ENCODE measurements around the gene REPIN1.
A peak's percentile ranks its signal among the peaks of the same experiment; 100 is the strongest.

The REPIN1 gene

GRCh38 chr7:150336746-150337145 lies 31.9 kb upstream of the REPIN1 start:
- Histone ChIP-seq H3K27me3 (ENCODE audit: control insufficient read depth in 5 of 5, insufficient read depth in 4 of 5, low read length in 5 of 5) (peaks cover 0 to 14% (median 5%) of the 10 kb centered on the region in 5 donors), H3K4me1 (ENCODE audit: control insufficient read depth in 5 of 5, insufficient read depth in 5 of 5, low read length in 5 of 5) (peaks cover 5 to 67% (median 55%) of the 10 kb centered on the region in 5 donors), H3K4me3 (ENCODE audit: low read depth in 1 of 5, low read length in 5 of 5) (no peak overlapping the region), H3K9ac (ENCODE audit: low read length in 5 of 5) (no peak overlapping the region), H3K36me3 (ENCODE audit: control insufficient read depth in 5 of 5, insufficient read depth in 5 of 5, low read length in 5 of 5) (peaks cover 0 to 28% (median 18%) of the 10 kb centered on the region in 5 donors), H3K9me3 (ENCODE audit: control insufficient read depth in 5 of 5, low read length in 5 of 5) (no peaks in the 10 kb centered on the region), H3K27ac (ENCODE audit: low read depth, low read length) (no peak overlapping the region)

GRCh38 chr7:150337179-150337578 lies 31.4 kb upstream of the REPIN1 start:
- Histone ChIP-seq H3K9me3 (ENCODE audit: control insufficient read depth in 5 of 5, low read length in 5 of 5) (no peaks in the 10 kb centered on the region), H3K27me3 (ENCODE audit: control insufficient read depth in 5 of 5, insufficient read depth in 4 of 5, low read length in 5 of 5) (peaks cover 0 to 19% (median 8%) of the 10 kb centered on the region in 5 donors), H3K27ac (ENCODE audit: low read depth, low read length) (no peak overlapping the region), H3K4me3 (ENCODE audit: low read depth in 1 of 5, low read length in 5 of 5) (no peak overlapping the region), H3K4me1 (ENCODE audit: control insufficient read depth in 5 of 5, insufficient read depth in 5 of 5, low read length in 5 of 5) (peaks cover 5 to 71% (median 58%) of the 10 kb centered on the region in 5 donors), H3K36me3 (ENCODE audit: control insufficient read depth in 5 of 5, insufficient read depth in 5 of 5, low read length in 5 of 5) (peaks cover 0 to 28% (median 18%) of the 10 kb centered on the region in 5 donors), H3K9ac (ENCODE audit: low read length in 5 of 5) (no peak overlapping the region)

GRCh38 chr7:150337659-150338081 lies 31.0 kb upstream of the REPIN1 start:
- Histone ChIP-seq H3K4me3 (ENCODE audit: low read depth in 1 of 5, low read length in 5 of 5) (no peak overlapping the region), H3K27ac (ENCODE audit: low read depth, low read length) (no peak overlapping the region), H3K9me3 (ENCODE audit: control insufficient read depth in 5 of 5, low read length in 5 of 5) (no peaks in the 10 kb centered on the region), H3K36me3 (ENCODE audit: control insufficient read depth in 5 of 5, insufficient read depth in 5 of 5, low read length in 5 of 5) (peaks cover 0 to 28% (median 18%) of the 10 kb centered on the region in 5 donors), H3K27me3 (ENCODE audit: control insufficient read depth in 5 of 5, insufficient read depth in 4 of 5, low read length in 5 of 5) (peaks cover 0 to 19% (median 9%) of the 10 kb centered on the region in 5 donors), H3K9ac (ENCODE audit: low read length in 5 of 5) (peak overlapping the region in 1 of 5 donors; percentile 26), H3K4me1 (ENCODE audit: control insufficient read depth in 5 of 5, insufficient read depth in 5 of 5, low read length in 5 of 5) (peaks cover 5 to 71% (median 58%) of the 10 kb centered on the region in 5 donors)

GRCh38 chr7:150338166-150338829 lies 30.3 kb upstream of the REPIN1 start:
- Histone ChIP-seq H3K9ac (ENCODE audit: low read length in 5 of 5) (peak overlapping the region in 1 of 5 donors; percentile 26), H3K27me3 (ENCODE audit: control insufficient read depth in 5 of 5, insufficient read depth in 4 of 5, low read length in 5 of 5) (peaks cover 0 to 19% (median 9%) of the 10 kb centered on the region in 5 donors), H3K36me3 (ENCODE audit: control insufficient read depth in 5 of 5, insufficient read depth in 5 of 5, low read length in 5 of 5) (peaks cover 0 to 26% (median 12%) of the 10 kb centered on the region in 5 donors), H3K4me1 (ENCODE audit: control insufficient read depth in 5 of 5, insufficient read depth in 5 of 5, low read length in 5 of 5) (peaks cover 5 to 71% (median 58%) of the 10 kb centered on the region in 5 donors), H3K9me3 (ENCODE audit: control insufficient read depth in 5 of 5, low read length in 5 of 5) (peaks cover 0 to under 1% (median 0%) of the 10 kb centered on the region in 5 donors), H3K27ac (ENCODE audit: low read depth, low read length) (peak overlapping the region; percentile 10), H3K4me3 (ENCODE audit: low read depth in 1 of 5, low read length in 5 of 5) (peak overlapping the region in 2 of 5 donors; percentile 80 to 83)

GRCh38 chr7:150339409-150339809 lies 29.2 kb upstream of the REPIN1 start:
- Histone ChIP-seq H3K27ac (ENCODE audit: low read depth, low read length) (peak overlapping the region; percentile 91), H3K9me3 (ENCODE audit: control insufficient read depth in 5 of 5, low read length in 5 of 5) (peaks cover 0 to 8% (median 0%) of the 10 kb centered on the region in 5 donors), H3K4me3 (ENCODE audit: low read depth in 1 of 5, low read length in 5 of 5) (peak overlapping the region; percentile 62 to 83 (median 72)), H3K9ac (ENCODE audit: low read length in 5 of 5) (peak overlapping the region in 3 of 5 donors; percentile 5 to 93 (median 23)), H3K36me3 (ENCODE audit: control insufficient read depth in 5 of 5, insufficient read depth in 5 of 5, low read length in 5 of 5) (peaks cover 0 to 18% (median 7%) of the 10 kb centered on the region in 5 donors), H3K27me3 (ENCODE audit: control insufficient read depth in 5 of 5, insufficient read depth in 4 of 5, low read length in 5 of 5) (peaks cover 0 to 19% (median 9%) of the 10 kb centered on the region in 5 donors), H3K4me1 (ENCODE audit: control insufficient read depth in 5 of 5, insufficient read depth in 5 of 5, low read length in 5 of 5) (peaks cover 5 to 71% (median 58%) of the 10 kb centered on the region in 5 donors)

GRCh38 chr7:150340024-150340749 lies 28.4 kb upstream of the REPIN1 start:
- peaks cover 5 to 68% (median 55%) of the 10 kb centered on the region in 5 donors for H3K4me1 ChIP-seq (ENCODE audit: control insufficient read depth in 5 of 5, insufficient read depth in 5 of 5, low read length in 5 of 5)
- H3K9me3 ChIP-seq (ENCODE audit: control insufficient read depth in 5 of 5, low read length in 5 of 5) = peaks cover 0 to 8% (median 0%) of the 10 kb centered on the region in 5 donors
- peaks cover 0 to 19% (median 9%) of the 10 kb centered on the region in 5 donors for H3K27me3 ChIP-seq (ENCODE audit: control insufficient read depth in 5 of 5, insufficient read depth in 4 of 5, low read length in 5 of 5)
- H3K4me3 ChIP-seq (ENCODE audit: low read depth in 1 of 5, low read length in 5 of 5) = peak overlapping the region; percentile 62 to 83 (median 72)
- H3K36me3 ChIP-seq (ENCODE audit: control insufficient read depth in 5 of 5, insufficient read depth in 5 of 5, low read length in 5 of 5) = peaks cover 0 to 18% (median 7%) of the 10 kb centered on the region in 5 donors
- peak overlapping the region in 2 of 5 donors; percentile 26 to 93 for H3K9ac ChIP-seq (ENCODE audit: low read length in 5 of 5)
- H3K27ac ChIP-seq (ENCODE audit: low read depth, low read length) = peak overlapping the region; percentile 91

GRCh38 chr7:150340875-150341262 lies 27.8 kb upstream of the REPIN1 start:
- Histone ChIP-seq H3K36me3 (ENCODE audit: control insufficient read depth in 5 of 5, insufficient read depth in 5 of 5, low read length in 5 of 5) (peaks cover 0 to 18% (median 7%) of the 10 kb centered on the region in 5 donors), H3K9me3 (ENCODE audit: control insufficient read depth in 5 of 5, low read length in 5 of 5) (peaks cover 0 to 8% (median 0%) of the 10 kb centered on the region in 5 donors), H3K27ac (ENCODE audit: low read depth, low read length) (peak overlapping the region; percentile 91), H3K4me3 (ENCODE audit: low read depth in 1 of 5, low read length in 5 of 5) (peak overlapping the region; percentile 62 to 83 (median 72)), H3K4me1 (ENCODE audit: control insufficient read depth in 5 of 5, insufficient read depth in 5 of 5, low read length in 5 of 5) (peaks cover 2 to 61% (median 48%) of the 10 kb centered on the region in 5 donors), H3K9ac (ENCODE audit: low read length in 5 of 5) (peak overlapping the region; percentile 68 to 93 (median 84)), H3K27me3 (ENCODE audit: control insufficient read depth in 5 of 5, insufficient read depth in 4 of 5, low read length in 5 of 5) (peaks cover 0 to 19% (median 9%) of the 10 kb centered on the region in 5 donors)

- peaks cover 2 to 55% (median 42%) of the 10 kb centered on the region in 5 donors for H3K4me1 ChIP-seq (ENCODE audit: control insufficient read depth in 5 of 5, insufficient read depth in 5 of 5, low read length in 5 of 5)
- peak within 1 kb of the TSS; percentile 68 to 93 (median 84) for H3K9ac ChIP-seq (ENCODE audit: low read length in 5 of 5)
- peak within 1 kb of the TSS; percentile 62 to 83 (median 72) for H3K4me3 ChIP-seq (ENCODE audit: low read depth in 1 of 5, low read length in 5 of 5)
Measured at GRCh38 chr7:150341263-150342120, 27.1 kb upstream of the REPIN1 start, which contains the start of gene RARRES2. TSS of gene RARRES2 (minus strand) at chr7:150341629. CDS start at chr7:150340609, 1,020 bp downstream.

GRCh38 chr7:150342121-150342408 lies 26.6 kb upstream of the REPIN1 start:
- Histone ChIP-seq H3K4me1 (ENCODE audit: control insufficient read depth in 5 of 5, insufficient read depth in 5 of 5, low read length in 5 of 5) (peaks cover 2 to 49% (median 37%) of the 10 kb centered on the region in 5 donors), H3K4me3 (ENCODE audit: low read depth in 1 of 5, low read length in 5 of 5) (peak overlapping the region in 2 of 5 donors; percentile 11 to 17), H3K27ac (ENCODE audit: low read depth, low read length) (peak overlapping the region; percentile 46), H3K9me3 (ENCODE audit: control insufficient read depth in 5 of 5, low read length in 5 of 5) (peaks cover 0 to 8% (median 0%) of the 10 kb centered on the region in 5 donors), H3K27me3 (ENCODE audit: control insufficient read depth in 5 of 5, insufficient read depth in 4 of 5, low read length in 5 of 5) (peaks cover 0 to 19% (median 9%) of the 10 kb centered on the region in 5 donors), H3K9ac (ENCODE audit: low read length in 5 of 5) (peak overlapping the region in 2 of 5 donors; percentile 16 to 28), H3K36me3 (ENCODE audit: control insufficient read depth in 5 of 5, insufficient read depth in 5 of 5, low read length in 5 of 5) (peaks cover 0 to 16% (median 7%) of the 10 kb centered on the region in 5 donors)

More at GRCh38 chr7:150341263-150342120, 27.1 kb upstream of the REPIN1 start, which contains the start of gene RARRES2:
- Histone ChIP-seq H3K9me3 (ENCODE audit: control insufficient read depth in 5 of 5, low read length in 5 of 5) (peaks cover 0 to 8% (median 0%) of the 10 kb centered on the region in 5 donors), H3K27me3 (ENCODE audit: control insufficient read depth in 5 of 5, insufficient read depth in 4 of 5, low read length in 5 of 5) (peaks cover 0 to 19% (median 9%) of the 10 kb centered on the region in 5 donors), H3K36me3 (ENCODE audit: control insufficient read depth in 5 of 5, insufficient read depth in 5 of 5, low read length in 5 of 5) (peaks cover 0 to 18% (median 7%) of the 10 kb centered on the region in 5 donors), H3K27ac (ENCODE audit: low read depth, low read length) (peak within 1 kb of the TSS; percentile 91)

Data from subcutaneous abdominal adipose tissue (tissue), 5 donors.